ENCODE measurements around the gene TBCB.

GRCh38 chr19:36106991-36107390, 8.3 kb upstream of the TBCB start:
- TF ChIP-seq REST (IDR thresholded peaks at IDR 0.05; ENCODE audit: low read depth), result no peak
- no peak for TF ChIP-seq EP300 (IDR thresholded peaks at IDR 0.05; ENCODE audit: borderline replicate concordance)
- TF ChIP-seq, protein P1, sequence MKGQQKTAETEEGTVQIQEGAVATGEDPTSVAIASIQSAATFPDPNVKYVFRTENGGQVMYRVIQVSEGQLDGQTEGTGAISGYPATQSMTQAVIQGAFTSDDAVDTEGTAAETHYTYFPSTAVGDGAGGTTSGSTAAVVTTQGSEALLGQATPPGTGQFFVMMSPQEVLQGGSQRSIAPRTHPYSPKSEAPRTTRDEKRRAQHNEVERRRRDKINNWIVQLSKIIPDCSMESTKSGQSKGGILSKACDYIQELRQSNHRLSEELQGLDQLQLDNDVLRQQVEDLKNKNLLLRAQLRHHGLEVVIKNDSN (IDR thresholded peaks at IDR 0.05), result no peak
- TF ChIP-seq, protein P2, sequence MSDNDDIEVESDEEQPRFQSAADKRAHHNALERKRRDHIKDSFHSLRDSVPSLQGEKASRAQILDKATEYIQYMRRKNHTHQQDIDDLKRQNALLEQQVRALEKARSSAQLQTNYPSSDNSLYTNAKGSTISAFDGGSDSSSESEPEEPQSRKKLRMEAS (IDR thresholded peaks at IDR 0.05), result no peak
- no peak for TF ChIP-seq TCF12 (IDR thresholded peaks at IDR 0.05; ENCODE audit: low read depth)
- TF ChIP-seq RAD21 (IDR thresholded peaks at IDR 0.05; ENCODE audit: low read depth), result no peak
- no peak for TF ChIP-seq YY1 (IDR thresholded peaks at IDR 0.05; ENCODE audit: low read depth)
- no peak for TF ChIP-seq CEBPB (IDR thresholded peaks at IDR 0.05)
- TF ChIP-seq CREB1 (IDR thresholded peaks at IDR 0.05; ENCODE audit: low read depth), result no peak
- TF ChIP-seq TAF1 (IDR thresholded peaks at IDR 0.05; ENCODE audit: low read depth), result no peak
- TF ChIP-seq EGR1 (IDR thresholded peaks at IDR 0.05), result no peak
- no peak for TF ChIP-seq NFIC (IDR thresholded peaks at IDR 0.05)

All from Ishikawa (cell line).